Measurements from ENCODE around the gene MARCHF4.
"Not testable (repeated sequence)": the region's sequence is repeated elsewhere in the genome, so short reads cannot be mapped to it uniquely, and the experiment has no call there.

MARCHF4 gene

DNA sequence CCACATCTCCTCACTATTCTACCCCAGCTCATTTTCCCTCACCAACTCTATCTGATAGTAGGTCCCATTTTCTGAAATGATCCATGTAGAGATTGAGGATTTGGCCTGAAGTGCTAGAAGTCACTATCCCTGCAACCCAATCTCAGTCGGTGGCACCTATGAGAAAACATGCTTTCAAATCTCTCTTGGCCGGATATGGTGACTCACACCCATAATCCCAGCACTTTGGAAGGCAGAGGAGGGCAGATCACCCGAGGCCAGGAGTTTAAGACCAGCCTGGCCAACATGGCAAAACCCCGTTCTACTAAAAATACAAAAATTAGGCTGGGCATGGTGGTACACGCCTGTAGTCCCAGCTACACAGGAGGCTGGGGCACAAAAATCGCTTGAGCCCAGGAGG lies 19.1 kb upstream of the MARCHF4 start:
- DNase-seq (ENCODE audit: low read depth) = no peak

DNA sequence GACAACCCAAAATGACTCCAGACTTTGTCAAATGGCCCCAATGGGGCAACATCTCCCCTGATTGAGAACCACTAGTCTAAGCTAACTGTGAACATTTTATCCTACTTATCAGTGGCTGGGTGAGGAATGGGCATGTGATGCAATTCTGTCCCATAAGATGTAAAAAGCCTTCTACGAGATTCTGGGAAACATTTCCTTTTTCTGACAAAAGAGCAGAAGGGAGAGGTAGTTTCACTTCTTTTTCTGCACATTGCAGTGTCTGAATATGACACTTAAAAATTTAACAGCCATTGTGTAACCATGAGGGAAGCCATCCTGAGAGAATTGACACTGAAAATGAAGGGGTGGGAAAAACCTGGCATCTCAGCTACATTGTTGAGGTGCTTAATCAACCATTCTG lies 17.3 kb upstream of the MARCHF4 start:
- DNase-seq (ENCODE audit: low read depth) = no peak

- DNase-seq (ENCODE audit: low read depth) = no peak
Observed at GRCh38 chr2:216388046-216388884, 16.0 kb upstream of the MARCHF4 start.

DNA sequence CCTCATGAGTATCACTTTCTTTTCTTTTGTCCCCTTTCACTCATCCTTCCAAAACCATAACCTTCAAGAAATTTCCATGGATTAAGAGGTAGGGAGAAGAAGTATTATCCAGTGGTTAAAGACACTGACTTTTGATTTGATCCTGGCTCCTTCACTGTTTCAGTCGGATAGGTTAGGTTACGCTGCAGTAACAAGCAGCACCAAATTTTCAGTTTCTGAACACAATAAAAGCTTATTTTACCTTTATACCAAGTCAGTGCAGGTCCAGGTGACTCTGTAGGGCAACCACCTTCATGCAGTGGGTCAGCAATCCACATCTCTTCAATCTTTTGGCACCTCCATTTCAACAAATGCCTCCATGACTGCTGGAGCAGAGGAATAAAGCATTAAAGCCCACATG lies 15.0 kb upstream of the MARCHF4 start:
- no peak for DNase-seq (ENCODE audit: low read depth)

DNA sequence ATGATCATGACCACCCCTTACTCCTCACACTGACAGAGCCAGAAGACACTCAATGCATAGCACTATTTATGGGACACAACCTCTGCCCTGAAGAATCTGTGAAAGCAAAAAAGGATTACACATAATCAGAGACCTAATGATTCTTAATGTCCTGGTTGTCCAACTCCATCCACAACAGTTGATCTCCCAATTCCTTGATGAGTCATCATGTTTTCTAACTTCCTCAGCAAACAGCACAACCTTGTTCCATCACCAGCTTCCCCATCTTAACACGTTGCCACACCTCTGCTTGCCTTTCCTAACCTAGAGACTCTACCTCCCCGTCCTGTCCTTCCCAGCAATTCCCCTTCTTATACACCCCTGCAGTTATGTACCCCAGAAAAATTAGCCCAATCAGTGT lies 13.2 kb upstream of the MARCHF4 start:
- DNase-seq (ENCODE audit: low read depth) = no peak

DNA sequence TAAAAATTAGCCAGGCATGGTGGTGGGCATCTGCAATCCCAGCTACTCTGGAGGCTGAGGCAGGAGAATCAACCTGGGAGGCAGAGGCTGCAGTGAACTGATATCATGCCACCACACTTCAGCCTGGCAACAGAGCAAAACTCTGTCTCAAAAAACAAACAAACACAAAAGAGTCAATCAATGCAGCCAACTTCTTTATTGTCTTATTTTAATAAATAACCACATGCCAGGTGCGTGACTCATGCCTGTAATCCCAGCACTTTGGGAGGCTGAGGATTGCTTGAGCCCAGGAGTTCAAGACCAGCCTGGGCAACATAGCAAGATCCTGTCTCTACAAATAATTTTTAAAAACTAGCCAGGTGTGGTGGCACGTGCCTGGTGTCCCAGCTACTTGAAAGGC lies 12.1 kb upstream of the MARCHF4 start:
- DNase-seq (ENCODE audit: low read depth) = not testable (repeated sequence)

GRCh38 chr2:216379977-216380376 lies 7.7 kb upstream of the MARCHF4 start:
- DNase-seq (ENCODE audit: low read depth) = no peak

GRCh38 chr2:216375286-216375685 lies 3.0 kb upstream of the MARCHF4 start:
- no peak for DNase-seq (ENCODE audit: low read depth)

DNA sequence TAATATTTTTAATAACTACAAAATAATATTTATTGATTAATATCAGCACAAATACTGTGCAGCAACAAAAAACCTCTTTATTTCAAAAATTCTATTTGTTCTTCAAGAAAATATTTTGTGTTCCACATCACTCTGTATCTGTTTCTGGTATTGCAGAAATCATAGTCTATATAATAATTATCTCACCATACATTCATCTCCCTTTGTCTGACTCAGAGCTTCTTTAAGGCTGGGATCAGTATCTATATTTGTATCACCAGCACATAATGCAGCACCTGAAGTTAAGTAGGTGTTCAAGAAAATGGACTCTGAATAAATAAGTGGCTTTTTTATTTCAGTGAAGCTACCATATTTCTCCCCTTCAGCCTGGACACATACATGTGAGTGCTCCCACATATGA lies 1.6 kb upstream of the MARCHF4 start:
- no peak for DNase-seq (ENCODE audit: low read depth)

DNA sequence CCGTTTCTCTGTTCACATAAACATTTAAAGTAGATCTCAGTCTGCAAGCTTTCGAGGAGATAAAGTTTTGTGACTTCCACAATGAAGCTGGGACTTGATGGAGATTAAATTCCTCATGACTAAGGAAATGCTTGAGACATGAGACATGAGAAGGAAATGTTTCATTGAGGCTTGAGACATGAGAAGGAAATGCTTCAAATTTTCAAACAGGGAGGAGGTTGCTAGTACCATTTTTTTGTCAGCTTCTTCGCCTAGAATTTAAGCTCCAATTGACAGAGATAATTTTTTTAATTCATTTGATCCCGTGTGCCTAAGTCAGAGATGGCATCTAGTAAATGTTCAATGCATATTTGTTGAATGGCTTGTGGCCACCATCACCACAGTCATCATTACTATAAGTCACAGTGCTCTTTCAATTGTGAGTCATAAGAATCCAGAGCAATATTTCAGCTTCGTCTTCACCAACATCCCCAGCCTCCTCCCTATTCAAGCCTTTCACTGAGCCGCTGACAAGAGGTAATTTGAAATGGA lies 543 bp upstream of the MARCHF4 start:
- no peak for DNase-seq (ENCODE audit: low read depth)

- DNase-seq (ENCODE audit: low read depth) = no peak
Observed at GRCh38 chr2:216370961-216371712, 1.1 kb downstream of the MARCHF4 start.

- no peak for DNase-seq (ENCODE audit: low read depth)
Observed at GRCh38 chr2:216369821-216370220, 2.5 kb downstream of the MARCHF4 start.

GRCh38 chr2:216366777-216367471 lies 5.4 kb downstream of the MARCHF4 start:
- no peak for DNase-seq (ENCODE audit: low read depth)

GRCh38 chr2:216365518-216365917 lies 6.8 kb downstream of the MARCHF4 start:
- DNase-seq (ENCODE audit: low read depth) = no peak

GRCh38 chr2:216363221-216363620 lies 9.1 kb downstream of the MARCHF4 start:
- no peak for DNase-seq (ENCODE audit: low read depth)

DNA sequence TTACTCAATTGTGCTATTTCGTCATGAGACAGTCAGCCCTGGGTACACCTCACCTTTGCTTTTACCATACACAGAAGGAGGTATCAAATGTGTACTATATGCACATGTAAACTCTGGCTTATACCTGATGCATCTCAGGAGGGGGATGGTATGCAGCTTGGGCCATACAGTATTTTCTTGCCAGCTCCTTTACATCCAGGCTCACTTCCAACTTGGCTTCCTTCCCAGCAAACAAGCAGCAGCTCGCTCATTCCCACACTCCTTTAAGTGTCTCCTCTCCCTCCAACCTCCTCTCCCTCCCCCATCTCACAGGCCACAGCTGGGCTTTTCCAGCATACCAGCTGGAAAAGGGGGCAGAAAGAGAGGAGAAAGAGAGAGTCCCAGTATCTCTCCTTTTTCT lies 9.6 kb downstream of the MARCHF4 start:
- DNase-seq (ENCODE audit: low read depth) = no peak

DNA sequence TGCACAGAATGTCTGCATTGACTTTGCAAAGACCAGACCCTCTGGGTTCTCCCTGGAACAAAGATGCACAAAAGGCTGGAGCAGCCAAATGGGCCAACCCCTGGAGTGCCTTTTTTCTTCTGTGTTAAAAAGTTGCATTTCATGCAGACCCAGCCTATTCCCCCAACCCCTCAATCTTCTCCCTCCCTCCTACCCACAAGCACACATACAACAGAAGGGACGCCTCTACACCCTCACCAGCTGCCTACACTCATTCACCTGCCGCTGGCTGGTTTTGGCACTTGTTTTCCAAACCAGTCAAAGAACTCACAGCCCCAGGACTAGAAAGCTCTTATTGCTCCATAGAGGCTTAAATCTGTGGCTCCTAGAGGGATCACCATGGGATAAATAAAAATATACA lies 16.6 kb downstream of the MARCHF4 start:
- no peak for DNase-seq (ENCODE audit: low read depth)

- no peak for DNase-seq (ENCODE audit: low read depth)
Observed at GRCh38 chr2:216354306-216354705, 18.0 kb downstream of the MARCHF4 start.

GRCh38 chr2:216352653-216353270 lies 19.5 kb downstream of the MARCHF4 start:
- DNase-seq (ENCODE audit: low read depth) = no peak

DNA sequence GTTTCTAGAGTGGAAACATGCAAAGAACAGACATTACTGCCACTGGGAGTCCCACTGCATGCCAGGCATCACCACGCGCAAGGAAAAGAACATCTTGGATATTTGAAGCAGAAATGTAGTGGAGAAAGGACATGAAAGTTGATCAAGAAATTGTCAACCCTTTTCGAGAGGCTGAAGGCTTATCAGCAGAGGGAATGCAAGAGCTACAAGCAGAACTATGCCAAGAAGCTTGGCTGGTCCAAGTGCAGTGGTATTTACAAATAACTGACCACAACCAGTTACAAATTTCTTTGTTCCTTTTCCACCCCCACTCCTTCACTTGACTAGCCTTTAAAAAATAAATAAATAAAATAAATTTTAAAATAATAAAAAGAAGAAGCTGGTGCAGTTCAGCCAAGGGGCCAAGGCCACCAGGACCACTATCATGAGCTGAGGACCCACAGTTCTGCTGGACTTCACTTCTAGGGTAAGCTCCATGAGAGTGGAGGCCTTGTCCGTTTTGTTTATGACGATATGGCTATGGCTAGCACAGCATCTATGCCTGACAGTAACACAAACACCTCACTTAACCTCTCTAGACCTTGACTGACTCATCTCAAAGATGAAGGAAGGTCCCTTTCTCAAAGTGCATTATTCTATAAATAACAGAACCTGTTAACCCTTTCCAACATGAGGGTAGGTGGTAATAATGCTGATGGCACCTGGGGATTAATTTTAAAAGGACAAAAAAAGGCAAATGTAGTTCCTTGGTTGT lies 20.9 kb downstream of the MARCHF4 start:
- DNase-seq (ENCODE audit: low read depth) = no peak

- peak; percentile 7 for DNase-seq (ENCODE audit: low read depth)
Observed at GRCh38 chr2:216350214-216350791, 22.0 kb downstream of the MARCHF4 start.
